H54 (cell line): Measurements from ENCODE around the gene LTBP1.
"Not testable (repeated sequence)": the region's sequence is repeated elsewhere in the genome, so short reads cannot be mapped to it uniquely, and the experiment has no call there.

Source experiments
- DNase-seq: peaks from one replicate; pipeline ENCODE4 v3.0.0; 2011; ENCODE audit warnings: low spot score, mixed read lengths; ENCODE audit not compliant: insufficient read length
- FAIRE-seq: peaks from 3 replicates; lab custom pipeline; 2011; peaks lifted over from hg19 to GRCh38; lab: Jason Lieb, UNC
- POLR2A ChIP-seq: IDR thresholded peaks from 2 replicates; pipeline ENCODE4 v1.6.1; 2011; ENCODE audit warnings: low read depth, mild to moderate bottlenecking, low read length

Gene LTBP1

GRCh38 chr2:32962690-32963089, 15.9 kb downstream of the LTBP1 start:
- FAIRE-seq: no peak
- no peak for TF ChIP-seq POLR2A
- DNase-seq: no peak

GRCh38 chr2:32963941-32964340, 17.2 kb downstream of the LTBP1 start:
- FAIRE-seq (no peak), DNase-seq (no peak)
- TF ChIP-seq POLR2A: no peak

- DNase-seq (no peak), FAIRE-seq (no peak)
- no peak for TF ChIP-seq POLR2A
Observed at GRCh38 chr2:32965523-32966171, 18.9 kb downstream of the LTBP1 start.

GRCh38 chr2:32969444-32970162, 22.9 kb downstream of the LTBP1 start:
- no peak for DNase-seq
- no peak for FAIRE-seq
- no peak for TF ChIP-seq POLR2A

GRCh38 chr2:32973772-32974171, 27.0 kb downstream of the LTBP1 start:
- not testable (repeated sequence) for DNase-seq
- FAIRE-seq: peak; percentile 62

GRCh38 chr2:32976409-32977063, 29.8 kb downstream of the LTBP1 start:
- no peak for TF ChIP-seq POLR2A
- FAIRE-seq: peak; percentile 71
- DNase-seq: no peak

GRCh38 chr2:32977228-32977758, 30.5 kb downstream of the LTBP1 start:
- DNase-seq: peak; percentile 73
- peak; percentile 99 for FAIRE-seq
- TF ChIP-seq POLR2A: no peak

- FAIRE-seq (no peak), DNase-seq (no peak)
- TF ChIP-seq POLR2A: no peak
Observed at GRCh38 chr2:32981612-32982011, 34.9 kb downstream of the LTBP1 start.

- not testable (repeated sequence) for FAIRE-seq, DNase-seq
Observed at GRCh38 chr2:32983193-32983924, 36.6 kb downstream of the LTBP1 start.

GRCh38 chr2:32986480-32986879, 39.7 kb downstream of the LTBP1 start:
- DNase-seq (no peak), FAIRE-seq (no peak)
- no peak for TF ChIP-seq POLR2A

- no peak for DNase-seq
- FAIRE-seq: no peak
- TF ChIP-seq POLR2A: no peak
Observed at GRCh38 chr2:32988525-32988924, 41.8 kb downstream of the LTBP1 start.

GRCh38 chr2:32990556-32990955, 43.8 kb downstream of the LTBP1 start:
- no peak for TF ChIP-seq POLR2A
- DNase-seq (no peak), FAIRE-seq (no peak)

GRCh38 chr2:32991091-32991845, 44.5 kb downstream of the LTBP1 start:
- DNase-seq: no peak
- TF ChIP-seq POLR2A: no peak
- FAIRE-seq: no peak
